OCI-LY3 (cell line): ENCODE measurements around the gene ZNF648.
"Not testable (repeated sequence)": the region's sequence is repeated elsewhere in the genome, so short reads cannot be mapped to it uniquely, and the experiment has no call there.

Experiments
- H2AFZ ChIP-seq: fragments of 200-600, 300-600 bp; shearing (Covaris generic); 2 replicates; pipeline ENCODE4 v1.6.0; 2014; ENCODE audit warnings: antibody characterized with exemption, low read depth, low read length
- H3K27ac ChIP-seq: fragments of 200-600, 300-600 bp; sonication (generic); 2 replicates; pipeline ENCODE4 v1.5.1; 2014; ENCODE audit warnings: mild to moderate bottlenecking, low read length, moderate library complexity, mixed read lengths
- H3K27me3 ChIP-seq: fragments of 200-600, 300-600 bp; sonication (generic); 2 replicates; pipeline ENCODE4 v1.6.1; 2014; ENCODE audit warnings: low read depth, low read length, mixed read lengths
- H3K36me3 ChIP-seq: fragments of 200-600, 300-600 bp; sonication (generic); replicated peaks from 2 replicates; pipeline ENCODE3; 2014; ENCODE audit warnings: low read depth, low read length, mixed read lengths
- H3K4me1 ChIP-seq: fragments of 300-600, 200-600 bp; sonication (generic); 2 replicates; pipeline ENCODE4 v1.6.1; 2014; ENCODE audit warnings: low read length, mixed read lengths
- H3K4me2 ChIP-seq: fragments of 200-600, 300-600 bp; sonication (generic); 2 replicates; pipeline ENCODE4 v1.6.1; 2014; ENCODE audit warnings: low read length, mixed read lengths
- H3K4me3 ChIP-seq: fragments of 300-600, 200-600 bp; sonication (generic); 2 replicates; pipeline ENCODE4 v1.5.1; 2014; ENCODE audit warnings: antibody characterized with exemption, mild to moderate bottlenecking, low read length, moderate library complexity
- H3K79me2 ChIP-seq: fragments of 300-600, 200-600 bp; shearing (Covaris generic); 2 replicates; pipeline ENCODE4 v1.6.1; 2014; ENCODE audit warnings: mild to moderate bottlenecking, low read length, mixed read lengths
- H3K9ac ChIP-seq: fragments of 300-600, 200-600 bp; shearing (Covaris generic); 2 replicates; pipeline ENCODE4 v1.6.0; 2014; ENCODE audit warnings: mild to moderate bottlenecking, low read length, moderate library complexity
- H3K9me3 ChIP-seq: fragments of 200-600, 300-600 bp; shearing (Covaris generic); 2 replicates; pipeline ENCODE4 v1.6.1; 2014; ENCODE audit warnings: low read length, mixed read lengths; ENCODE audit not compliant: insufficient read depth
- H4K20me1 ChIP-seq: fragments of 200-600, 300-600 bp; sonication (generic); 2 replicates; pipeline ENCODE4 v1.6.1; 2016; ENCODE audit warnings: low read length, mixed read lengths; ENCODE audit not compliant: insufficient read depth
- CTCF ChIP-seq: fragments of 200-600, 300-600 bp; sonication (generic); IDR thresholded peaks from 2 replicates; pipeline ENCODE4 v1.5.1; 2014; ENCODE audit warnings: antibody characterized with exemption, low read length, low read depth
- EZH2phosphoT487 ChIP-seq: fragments of 200-600 bp; shearing (Covaris generic); IDR thresholded peaks from 2 replicates; pipeline ENCODE4 v1.6.1; 2018; ENCODE audit warnings: antibody characterized with exemption, mixed run types, low read depth

ZNF648 gene

GRCh38 chr1:182048562-182048961, 12.9 kb downstream of the ZNF648 start:
- no peaks in the 10 kb centered on the region for H3K9me3 ChIP-seq
- no peaks in the 10 kb centered on the region for H3K27me3 ChIP-seq
- TF ChIP-seq EZH2phosphoT487, result no peak
- no peak for TF ChIP-seq CTCF
- no peak overlapping the region for H2AFZ ChIP-seq
- H3K4me2 ChIP-seq, result no peak overlapping the region
- no peak overlapping the region for H3K4me3 ChIP-seq
- no peaks in the 10 kb centered on the region for H3K36me3 ChIP-seq
- H3K9ac ChIP-seq, result no peak overlapping the region
- no peaks in the 10 kb centered on the region for H3K79me2 ChIP-seq
- H3K27ac ChIP-seq, result no peak overlapping the region
- H4K20me1 ChIP-seq, result no peaks in the 10 kb centered on the region
- no peaks in the 10 kb centered on the region for H3K4me1 ChIP-seq

GRCh38 chr1:182046763-182047162, 14.7 kb downstream of the ZNF648 start:
- Histone ChIP-seq H4K20me1 (no peaks in the 10 kb centered on the region), H3K27me3 (no peaks in the 10 kb centered on the region), H3K9ac (no peak overlapping the region), H3K4me3 (no peak overlapping the region), H3K79me2 (no peaks in the 10 kb centered on the region), H2AFZ (no peak overlapping the region), H3K9me3 (no peaks in the 10 kb centered on the region), H3K4me1 (no peaks in the 10 kb centered on the region), H3K4me2 (no peak overlapping the region), H3K27ac (no peak overlapping the region), H3K36me3 (no peaks in the 10 kb centered on the region)
- TF ChIP-seq CTCF (no peak), EZH2phosphoT487 (no peak)

- H3K27me3 ChIP-seq, H3K4me1 ChIP-seq, H3K4me3 ChIP-seq, H3K36me3 ChIP-seq, H3K27ac ChIP-seq, H3K4me2 ChIP-seq, H2AFZ ChIP-seq, H3K79me2 ChIP-seq, H3K9ac ChIP-seq, H4K20me1 ChIP-seq, H3K9me3 ChIP-seq: not testable (repeated sequence)
Measured at GRCh38 chr1:182045481-182045880, 16.0 kb downstream of the ZNF648 start.

- no peak for TF ChIP-seq CTCF
- no peak for TF ChIP-seq EZH2phosphoT487
- Histone ChIP-seq H3K4me3 (no peak overlapping the region), H3K36me3 (no peaks in the 10 kb centered on the region), H3K27me3 (no peaks in the 10 kb centered on the region), H3K4me1 (no peaks in the 10 kb centered on the region), H3K4me2 (no peak overlapping the region), H4K20me1 (no peaks in the 10 kb centered on the region), H3K9ac (no peak overlapping the region), H3K79me2 (no peaks in the 10 kb centered on the region), H3K9me3 (no peaks in the 10 kb centered on the region), H2AFZ (no peak overlapping the region), H3K27ac (no peak overlapping the region)
Measured at GRCh38 chr1:182041615-182042014, 19.9 kb downstream of the ZNF648 start.

GRCh38 chr1:182038220-182038619, 23.3 kb downstream of the ZNF648 start:
- no peak overlapping the region for H2AFZ ChIP-seq
- TF ChIP-seq EZH2phosphoT487 (no peak), CTCF (no peak)
- H3K9ac ChIP-seq, result no peak overlapping the region

More at GRCh38 chr1:182038220-182038619, 23.3 kb downstream of the ZNF648 start:
- Histone ChIP-seq H3K4me2 (no peak overlapping the region), H3K4me3 (no peak overlapping the region), H3K79me2 (no peaks in the 10 kb centered on the region), H3K27ac (no peak overlapping the region), H3K9me3 (no peaks in the 10 kb centered on the region), H3K36me3 (no peaks in the 10 kb centered on the region), H3K27me3 (no peaks in the 10 kb centered on the region), H3K4me1 (no peaks in the 10 kb centered on the region), H4K20me1 (no peaks in the 10 kb centered on the region)
